Ishikawa (cell line): ENCODE measurements around the gene GATAD2A.

Experiments
- CEBPB ChIP-seq: IDR thresholded peaks from 2 replicates; pipeline ENCODE4 v1.6.1; 2012
- CREB1 ChIP-seq: IDR thresholded peaks from 2 replicates; pipeline ENCODE4 v1.6.1; 2012; ENCODE audit warnings: low read depth
- EGR1 ChIP-seq: IDR thresholded peaks from 2 replicates; pipeline ENCODE4 v1.6.1; 2012
- EP300 ChIP-seq: IDR thresholded peaks from 2 replicates; pipeline ENCODE4 v1.6.1; 2012; ENCODE audit warnings: borderline replicate concordance
- FOXM1 ChIP-seq: IDR thresholded peaks from 2 replicates; pipeline ENCODE4 v1.6.1; 2012; ENCODE audit warnings: low read depth, borderline replicate concordance
- NFIC ChIP-seq: IDR thresholded peaks from 2 replicates; pipeline ENCODE4 v1.6.1; 2012
- RAD21 ChIP-seq: IDR thresholded peaks from 2 replicates; pipeline ENCODE4 v1.6.1; 2012; ENCODE audit warnings: low read depth
- TAF1 ChIP-seq: IDR thresholded peaks from 2 replicates; pipeline ENCODE4 v1.6.1; 2012; ENCODE audit warnings: low read depth, mild to moderate bottlenecking
- TCF12 ChIP-seq: IDR thresholded peaks from 2 replicates; pipeline ENCODE4 v1.6.1; 2012; ENCODE audit warnings: low read depth
- TEAD4 ChIP-seq: IDR thresholded peaks from 2 replicates; pipeline ENCODE4 v1.6.1; 2012
- YY1 ChIP-seq: IDR thresholded peaks from 2 replicates; pipeline ENCODE4 v1.6.1; 2012; ENCODE audit warnings: low read depth
- ZBTB7A ChIP-seq: IDR thresholded peaks from 2 replicates; pipeline ENCODE4 v1.6.1; 2012; ENCODE audit warnings: low read depth
- TF ChIP-seq, protein P1 (sequence below): IDR thresholded peaks from 2 replicates; pipeline ENCODE4 v1.6.1; 2012
- TF ChIP-seq, protein P2 (sequence below): IDR thresholded peaks from 2 replicates; pipeline ENCODE4 v1.6.1; 2012; ENCODE audit warnings: low read depth, mild to moderate bottlenecking
- TF ChIP-seq, protein P3 (sequence below): IDR thresholded peaks from 2 replicates; pipeline ENCODE4 v1.6.1; 2012

Gene GATAD2A

DNA sequence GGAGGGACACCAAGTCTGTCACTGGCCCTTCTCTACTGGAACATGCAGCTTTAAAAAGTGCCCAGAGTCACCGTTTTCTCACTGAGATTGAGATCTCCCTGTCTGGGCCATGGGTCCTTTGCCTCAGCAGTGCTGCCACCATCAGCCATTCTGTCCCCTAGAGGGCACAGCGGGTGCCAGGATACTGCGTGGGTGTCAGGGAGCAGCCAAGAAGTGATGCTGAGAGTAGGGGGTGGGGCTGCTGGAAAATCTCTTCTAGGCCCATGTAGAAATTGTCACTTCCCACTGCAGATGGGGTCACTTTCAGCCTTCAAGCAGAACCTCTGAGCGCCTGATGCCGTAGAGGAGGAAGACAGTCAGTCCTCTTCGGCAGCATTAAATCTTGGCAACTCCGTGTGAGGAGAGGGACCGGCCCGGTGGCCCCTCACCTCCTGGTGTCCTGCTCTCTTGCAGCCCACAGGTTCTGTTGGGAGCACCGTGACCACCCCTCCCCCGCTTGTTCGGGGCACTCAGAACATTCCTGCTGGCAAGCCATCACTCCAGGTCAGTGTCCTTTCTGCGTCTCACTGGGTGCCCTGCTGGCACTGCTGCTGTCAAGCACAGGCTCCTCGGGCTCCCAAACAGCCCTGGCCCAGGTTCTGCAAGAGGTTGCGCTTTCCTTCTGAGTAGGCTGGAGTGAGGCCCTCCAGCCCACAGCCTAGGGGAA, 88.5 kb downstream of the GATAD2A start:
- TF ChIP-seq EGR1, result peak; percentile 80
- no peak for TF ChIP-seq TAF1

DNA sequence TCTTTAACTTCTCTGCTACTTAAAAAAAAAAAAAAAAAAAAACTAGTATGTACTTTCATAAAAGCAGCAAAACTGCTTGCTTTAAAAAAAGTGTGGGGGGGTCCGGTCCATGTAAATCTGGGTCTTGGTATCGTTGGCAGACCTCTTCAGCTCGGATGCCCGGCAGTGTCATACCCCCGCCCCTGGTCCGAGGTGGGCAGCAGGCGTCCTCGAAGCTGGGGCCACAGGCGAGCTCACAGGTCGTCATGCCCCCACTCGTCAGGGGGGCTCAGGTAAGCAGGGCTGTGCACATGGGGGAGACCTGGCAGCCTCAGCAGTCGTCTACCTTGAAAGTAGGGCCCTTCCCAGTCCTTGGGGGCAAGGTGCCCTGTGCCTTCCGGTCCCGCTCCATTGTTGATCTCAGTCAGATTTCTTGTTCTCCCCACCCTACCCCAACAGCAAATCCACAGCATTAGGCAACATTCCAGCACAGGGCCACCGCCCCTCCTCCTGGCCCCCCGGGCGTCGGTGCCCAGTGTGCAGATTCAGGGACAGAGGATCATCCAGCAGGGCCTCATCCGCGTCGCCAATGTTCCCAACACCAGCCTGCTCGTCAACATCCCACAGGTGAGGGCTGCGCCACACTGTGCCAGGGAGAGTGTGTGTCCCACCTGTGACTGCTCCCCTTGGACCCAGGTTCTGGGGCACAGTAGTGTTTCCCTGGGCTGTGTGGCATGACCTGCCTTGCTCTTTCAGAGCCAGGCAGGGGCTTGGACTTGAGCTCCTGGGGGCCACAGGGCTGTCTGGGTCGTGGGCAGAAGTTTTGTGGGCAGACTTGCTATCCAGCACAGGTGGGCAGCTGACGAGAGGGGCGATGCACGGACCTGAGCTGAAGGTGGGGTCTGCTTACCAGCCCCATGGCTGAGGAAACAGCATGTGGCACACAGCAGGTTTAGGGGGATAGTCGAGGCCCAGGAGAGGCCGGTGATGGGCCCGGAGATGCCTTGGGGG, 90.4 kb downstream of the GATAD2A start:
- TF ChIP-seq, protein P1, sequence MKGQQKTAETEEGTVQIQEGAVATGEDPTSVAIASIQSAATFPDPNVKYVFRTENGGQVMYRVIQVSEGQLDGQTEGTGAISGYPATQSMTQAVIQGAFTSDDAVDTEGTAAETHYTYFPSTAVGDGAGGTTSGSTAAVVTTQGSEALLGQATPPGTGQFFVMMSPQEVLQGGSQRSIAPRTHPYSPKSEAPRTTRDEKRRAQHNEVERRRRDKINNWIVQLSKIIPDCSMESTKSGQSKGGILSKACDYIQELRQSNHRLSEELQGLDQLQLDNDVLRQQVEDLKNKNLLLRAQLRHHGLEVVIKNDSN, result no peak
- TF ChIP-seq, protein P2, sequence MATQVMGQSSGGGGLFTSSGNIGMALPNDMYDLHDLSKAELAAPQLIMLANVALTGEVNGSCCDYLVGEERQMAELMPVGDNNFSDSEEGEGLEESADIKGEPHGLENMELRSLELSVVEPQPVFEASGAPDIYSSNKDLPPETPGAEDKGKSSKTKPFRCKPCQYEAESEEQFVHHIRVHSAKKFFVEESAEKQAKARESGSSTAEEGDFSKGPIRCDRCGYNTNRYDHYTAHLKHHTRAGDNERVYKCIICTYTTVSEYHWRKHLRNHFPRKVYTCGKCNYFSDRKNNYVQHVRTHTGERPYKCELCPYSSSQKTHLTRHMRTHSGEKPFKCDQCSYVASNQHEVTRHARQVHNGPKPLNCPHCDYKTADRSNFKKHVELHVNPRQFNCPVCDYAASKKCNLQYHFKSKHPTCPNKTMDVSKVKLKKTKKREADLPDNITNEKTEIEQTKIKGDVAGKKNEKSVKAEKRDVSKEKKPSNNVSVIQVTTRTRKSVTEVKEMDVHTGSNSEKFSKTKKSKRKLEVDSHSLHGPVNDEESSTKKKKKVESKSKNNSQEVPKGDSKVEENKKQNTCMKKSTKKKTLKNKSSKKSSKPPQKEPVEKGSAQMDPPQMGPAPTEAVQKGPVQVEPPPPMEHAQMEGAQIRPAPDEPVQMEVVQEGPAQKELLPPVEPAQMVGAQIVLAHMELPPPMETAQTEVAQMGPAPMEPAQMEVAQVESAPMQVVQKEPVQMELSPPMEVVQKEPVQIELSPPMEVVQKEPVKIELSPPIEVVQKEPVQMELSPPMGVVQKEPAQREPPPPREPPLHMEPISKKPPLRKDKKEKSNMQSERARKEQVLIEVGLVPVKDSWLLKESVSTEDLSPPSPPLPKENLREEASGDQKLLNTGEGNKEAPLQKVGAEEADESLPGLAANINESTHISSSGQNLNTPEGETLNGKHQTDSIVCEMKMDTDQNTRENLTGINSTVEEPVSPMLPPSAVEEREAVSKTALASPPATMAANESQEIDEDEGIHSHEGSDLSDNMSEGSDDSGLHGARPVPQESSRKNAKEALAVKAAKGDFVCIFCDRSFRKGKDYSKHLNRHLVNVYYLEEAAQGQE, result no peak
- TF ChIP-seq, protein P3, sequence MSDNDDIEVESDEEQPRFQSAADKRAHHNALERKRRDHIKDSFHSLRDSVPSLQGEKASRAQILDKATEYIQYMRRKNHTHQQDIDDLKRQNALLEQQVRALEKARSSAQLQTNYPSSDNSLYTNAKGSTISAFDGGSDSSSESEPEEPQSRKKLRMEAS, result no peak
- TF ChIP-seq EP300, result no peak
- TF ChIP-seq YY1, result no peak
- no peak for TF ChIP-seq TCF12
- TF ChIP-seq CREB1, result no peak
- no peak for TF ChIP-seq CEBPB
- TF ChIP-seq RAD21, result no peak

DNA sequence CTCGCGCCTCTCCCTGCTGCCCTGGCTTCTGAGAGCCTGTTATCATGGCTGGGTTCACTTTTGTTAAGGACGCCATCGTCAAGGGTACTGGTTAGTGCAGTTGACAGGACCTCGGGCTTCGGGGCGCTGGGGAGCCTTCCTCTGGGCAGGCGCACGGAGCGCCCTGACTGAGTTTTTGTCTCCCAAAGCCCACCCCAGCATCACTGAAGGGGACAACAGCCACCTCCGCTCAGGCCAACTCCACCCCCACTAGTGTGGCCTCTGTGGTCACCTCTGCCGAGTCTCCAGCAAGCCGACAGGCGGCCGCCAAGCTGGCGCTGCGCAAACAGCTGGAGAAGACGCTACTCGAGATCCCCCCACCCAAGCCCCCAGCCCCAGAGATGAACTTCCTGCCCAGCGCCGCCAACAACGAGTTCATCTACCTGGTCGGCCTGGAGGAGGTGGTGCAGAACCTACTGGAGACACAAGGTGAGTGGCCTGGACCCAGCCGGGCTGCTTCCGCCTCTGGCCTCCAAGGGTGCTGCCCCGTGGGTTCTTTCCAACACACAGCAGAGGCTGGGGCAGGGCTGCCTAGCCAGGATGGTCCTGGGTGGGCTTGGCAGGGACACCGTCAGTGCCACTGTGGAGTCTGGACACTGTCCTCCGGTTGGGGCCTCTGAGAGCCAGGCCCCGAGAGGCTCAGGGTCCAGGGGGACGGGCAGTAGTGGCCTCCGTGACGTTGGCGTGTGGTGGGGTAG, 92.9 kb downstream of the GATAD2A start:
- no peak for TF ChIP-seq YY1
- TF ChIP-seq, protein P1, result no peak
- no peak for TF ChIP-seq EP300
- no peak for TF ChIP-seq FOXM1
- TF ChIP-seq CEBPB, result no peak
- TF ChIP-seq TAF1, result no peak
- TF ChIP-seq NFIC, result no peak
- TF ChIP-seq TEAD4, result no peak
- TF ChIP-seq ZBTB7A, result no peak
- no peak for TF ChIP-seq RAD21
- TF ChIP-seq, protein P3, result no peak
- TF ChIP-seq CREB1, result no peak
- TF ChIP-seq TCF12, result no peak
- TF ChIP-seq, protein P2, result no peak
- no peak for TF ChIP-seq EGR1

DNA sequence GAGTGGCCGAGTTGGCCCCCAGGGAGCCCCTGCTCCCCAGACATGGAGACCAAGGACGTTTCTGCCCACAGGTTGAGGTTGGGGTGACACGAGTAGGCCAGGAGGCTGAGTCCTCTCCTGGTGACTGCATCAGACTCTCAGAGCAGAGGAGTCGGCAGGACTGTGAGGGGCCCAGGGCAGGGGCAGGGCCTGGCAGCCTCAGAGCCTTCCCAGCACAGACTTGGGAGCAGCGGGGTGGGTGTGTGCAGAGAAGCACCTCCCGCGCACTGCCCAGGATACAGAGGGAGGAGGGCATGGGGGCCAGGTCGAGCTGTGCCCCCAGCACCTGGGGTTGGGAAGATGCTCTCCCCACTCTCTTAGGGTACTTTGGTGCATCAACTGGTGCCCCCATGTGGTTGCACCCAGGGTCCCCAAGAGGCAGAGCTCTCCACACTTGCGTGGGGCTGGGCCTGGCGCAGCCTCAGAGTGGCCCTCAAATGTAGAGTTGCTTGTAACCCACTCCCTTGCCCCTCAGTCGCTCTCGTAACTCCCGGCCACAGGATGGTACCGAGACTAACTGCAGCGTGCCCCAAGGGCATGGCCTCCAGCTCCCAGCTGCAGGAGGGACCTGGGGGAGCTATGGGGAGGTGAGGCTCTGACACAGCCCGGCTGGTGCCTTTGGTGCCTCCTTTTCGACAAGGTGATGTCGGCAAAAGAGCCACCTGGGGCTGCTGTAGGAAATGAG, 94.0 kb downstream of the GATAD2A start:
- TF ChIP-seq CEBPB (no peak), EP300 (no peak), CREB1 (no peak), TCF12 (no peak), EGR1 (no peak), YY1 (no peak), RAD21 (no peak)
- TF ChIP-seq, protein P2, result no peak
